HUDEP-2 (cell line): ENCODE measurements around the gene MYDGF.
A peak's percentile ranks its signal among the peaks of the same experiment; 100 is the strongest.

Experiments
- DNase-seq, 76 experiments: peaks; one replicate each; lab custom pipeline; 2025; ENCODE audit not compliant: unreplicated experiment in 76 of 76; lab: John Stamatoyannopoulos, UW

The MYDGF gene

DNA sequence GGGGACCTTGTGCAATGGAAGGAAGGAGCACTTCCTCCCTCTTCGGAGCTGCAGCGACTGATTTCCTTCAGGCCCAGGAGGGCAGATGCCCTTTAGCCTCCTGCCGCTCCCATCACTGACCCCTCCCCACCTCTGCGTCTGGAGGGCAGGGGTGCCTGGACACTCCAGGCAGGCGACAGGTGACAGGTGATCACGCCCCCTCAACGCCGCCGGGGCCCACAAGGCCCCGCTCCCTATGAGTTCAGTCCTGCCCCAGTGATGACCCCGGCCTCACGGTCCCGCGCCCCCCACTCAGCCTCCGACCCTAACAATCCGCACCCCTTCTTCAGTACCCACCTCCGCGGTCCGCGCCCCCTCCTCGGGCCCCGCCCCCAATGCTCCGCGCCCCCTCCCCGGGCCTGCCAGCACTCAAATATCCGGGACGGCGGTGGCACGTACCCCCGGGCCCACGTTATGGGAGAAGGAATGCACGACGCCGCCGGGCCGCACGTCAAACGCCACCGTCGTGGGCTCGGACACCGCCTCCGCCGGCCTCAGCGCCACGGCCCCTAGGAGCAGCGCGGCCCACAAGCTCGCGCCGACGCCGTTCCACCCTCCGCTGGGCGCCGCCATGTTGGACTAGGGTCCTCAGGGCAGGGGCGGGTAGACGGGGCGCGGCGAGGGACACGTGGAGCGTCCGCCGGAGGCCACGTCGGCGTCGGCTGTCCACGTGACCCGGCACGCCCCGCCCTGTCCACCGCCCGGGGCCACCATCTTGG, at the start of gene MYDGF:
TSS of gene MYDGF (minus strand) at position 620 of the 758 bp plus-strand sequence. CDS start at position 612, 8 bp downstream.
- peak in 73 of 76 experiments; percentile 53 to 98 (median 91) for DNase-seq

DNA sequence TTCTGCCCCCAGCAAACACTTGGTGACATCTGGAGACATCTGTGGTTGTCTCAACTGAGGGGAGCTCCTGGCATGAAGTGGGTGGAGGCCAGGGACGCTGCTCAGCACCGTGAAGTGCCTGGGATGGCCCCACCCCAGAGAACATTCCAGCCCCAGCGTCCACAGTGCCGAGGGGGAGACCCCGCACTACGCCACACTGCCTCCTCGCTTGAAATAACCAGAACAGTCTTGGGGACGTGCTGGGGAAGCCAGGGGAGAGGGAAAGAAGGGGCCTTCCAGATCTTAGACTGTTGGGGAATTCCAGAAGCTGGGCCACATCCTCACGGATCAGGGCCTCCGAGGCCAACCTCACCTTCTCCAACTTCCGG, 49.3 kb upstream of the MYDGF start:
- DNase-seq = no peak

DNA sequence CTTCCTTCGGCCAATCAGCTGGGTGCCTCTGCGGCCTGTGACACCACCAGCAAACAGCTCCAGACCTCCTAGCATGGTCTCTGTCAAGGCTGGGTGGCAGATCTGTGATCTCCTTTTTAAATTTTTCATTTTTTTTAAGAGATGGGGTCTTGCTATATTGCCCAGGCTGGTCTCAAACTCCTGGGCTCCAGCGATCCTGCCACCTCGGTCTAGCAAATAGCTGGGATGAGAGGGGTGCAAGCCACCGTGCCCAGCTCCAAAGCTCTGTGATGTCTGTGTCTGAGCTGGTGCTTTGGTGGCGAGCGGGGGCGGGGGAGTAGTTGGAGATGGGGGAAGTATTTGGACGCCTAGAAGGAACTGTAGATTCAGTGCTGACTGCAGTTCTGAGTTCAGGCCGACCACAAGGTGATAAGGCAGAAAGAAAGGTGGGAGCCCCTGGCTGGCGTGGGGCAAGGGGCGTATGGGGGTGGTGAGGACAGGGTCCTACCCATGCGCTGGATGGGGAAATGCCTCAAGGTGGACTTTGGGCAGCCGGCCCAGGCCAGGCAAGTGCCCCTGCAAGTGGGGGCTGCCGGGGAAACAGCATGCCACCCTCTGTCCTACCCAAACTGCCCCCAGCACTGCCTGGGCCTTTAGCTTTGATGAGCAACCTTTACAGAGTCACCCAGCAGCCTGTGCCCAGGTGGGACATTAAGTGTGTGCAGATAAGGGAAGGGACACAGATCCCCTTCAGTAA, 48.0 kb upstream of the MYDGF start:
- no peak for DNase-seq

DNA sequence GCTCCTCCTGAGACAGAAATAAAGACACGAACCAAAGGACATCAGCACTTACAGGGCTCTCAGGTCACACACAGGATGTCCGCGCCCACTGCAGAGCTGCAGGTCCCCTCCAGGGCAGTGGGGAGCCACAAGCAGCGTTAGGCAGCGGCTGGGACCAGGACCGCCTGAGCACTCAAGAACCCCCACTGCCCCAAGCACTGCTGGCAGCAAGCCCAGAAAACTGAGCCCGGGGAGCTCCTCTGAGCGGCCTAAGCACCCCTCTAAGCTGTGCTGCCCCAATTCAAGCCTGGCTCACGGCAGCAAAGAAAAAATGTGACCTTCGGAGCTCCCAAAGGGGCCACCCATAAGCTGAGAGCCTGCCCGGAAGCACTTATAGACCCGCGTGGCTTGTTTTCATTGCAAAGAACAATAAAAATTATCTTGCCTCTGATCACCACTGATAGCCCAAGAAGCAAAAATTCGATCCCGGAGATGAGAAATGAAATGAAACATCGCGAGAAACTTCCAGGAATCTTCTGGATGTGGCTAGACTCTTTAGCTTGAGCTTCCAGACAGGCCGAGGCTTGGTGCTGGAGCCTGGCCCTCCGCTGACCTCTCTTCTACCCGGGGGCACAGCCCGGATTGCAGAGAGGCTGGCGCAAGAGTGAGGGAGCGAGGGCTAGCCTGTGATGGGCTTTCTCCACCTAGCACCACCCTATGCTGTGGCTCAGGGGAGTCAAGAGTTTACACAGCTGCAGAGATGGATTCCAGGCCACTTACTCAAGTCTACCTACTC, 47.2 kb upstream of the MYDGF start:
- DNase-seq = no peak

DNA sequence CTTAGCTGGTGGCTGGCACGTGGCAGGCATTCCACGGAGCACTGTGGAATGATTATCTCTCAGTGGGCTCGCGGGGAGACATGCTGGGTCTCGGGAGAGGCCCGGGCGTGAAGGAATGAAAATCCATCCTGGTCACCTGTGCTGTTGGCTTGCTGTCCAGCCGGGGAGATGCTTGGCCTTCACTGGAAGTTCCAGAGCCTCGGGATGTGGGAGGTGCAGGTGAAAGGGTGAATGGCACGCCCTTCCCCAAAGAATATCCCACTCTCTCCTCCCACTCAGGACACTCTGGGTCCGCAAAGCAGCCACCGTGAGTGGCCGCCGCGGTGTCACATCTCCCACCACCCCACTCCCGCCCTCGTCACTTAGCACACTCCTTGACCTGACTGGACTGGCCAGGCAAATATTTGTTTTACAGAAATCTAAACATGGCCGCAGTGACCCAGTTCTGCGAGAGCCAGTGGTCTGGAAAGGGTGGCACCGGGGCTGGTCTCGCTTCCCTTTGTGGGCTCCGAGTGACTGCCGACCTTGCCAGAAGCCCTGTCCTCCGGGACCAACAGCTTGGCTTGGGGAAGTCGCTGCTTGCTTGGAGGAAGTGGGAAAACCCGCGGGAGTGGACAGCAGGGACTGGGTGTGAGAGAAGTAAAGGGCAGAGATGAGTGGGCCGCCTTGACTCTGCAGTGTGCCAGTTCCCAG, 45.5 kb upstream of the MYDGF start:
- no peak for DNase-seq

DNA sequence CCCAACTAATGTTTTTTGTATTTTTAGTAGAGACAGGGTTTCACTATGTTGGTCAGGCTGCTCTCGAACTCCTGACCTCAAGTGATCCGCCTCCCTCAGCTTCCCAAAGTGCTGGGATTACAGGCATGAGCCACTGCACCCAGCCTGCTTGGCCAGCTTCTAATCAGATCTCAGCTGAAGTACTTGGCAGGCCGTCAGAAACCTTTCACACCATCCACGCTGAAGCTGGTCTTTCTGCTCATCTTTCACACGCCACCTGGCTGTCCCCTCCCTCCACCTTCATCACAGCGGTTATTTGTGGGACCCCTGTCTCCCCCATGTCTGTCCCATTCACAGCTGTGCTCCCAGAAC, 45.0 kb upstream of the MYDGF start:
- peak in 7 of 76 experiments; percentile 9 to 23 (median 20) for DNase-seq

DNA sequence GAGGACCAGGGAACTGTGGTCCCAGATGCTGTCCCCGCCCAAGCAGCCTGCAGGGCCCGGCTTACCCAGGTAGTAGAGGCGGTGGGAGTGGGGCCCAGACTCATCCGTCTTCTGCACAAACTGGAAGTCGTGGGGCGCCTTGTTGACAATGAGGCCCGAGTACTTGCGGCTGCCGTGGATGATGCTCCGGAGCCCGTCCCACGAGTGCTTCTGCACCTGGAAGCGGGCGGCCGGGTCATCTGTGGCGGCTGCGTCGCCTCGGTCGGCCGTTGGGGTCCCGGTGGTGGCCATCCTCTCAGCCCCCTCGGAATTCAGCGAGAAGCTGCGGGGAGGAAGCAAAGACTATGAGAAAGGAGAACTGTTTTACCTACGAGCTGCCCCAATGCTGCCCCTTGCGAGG, 43.9 kb upstream of the MYDGF start:
- no peak for DNase-seq

DNA sequence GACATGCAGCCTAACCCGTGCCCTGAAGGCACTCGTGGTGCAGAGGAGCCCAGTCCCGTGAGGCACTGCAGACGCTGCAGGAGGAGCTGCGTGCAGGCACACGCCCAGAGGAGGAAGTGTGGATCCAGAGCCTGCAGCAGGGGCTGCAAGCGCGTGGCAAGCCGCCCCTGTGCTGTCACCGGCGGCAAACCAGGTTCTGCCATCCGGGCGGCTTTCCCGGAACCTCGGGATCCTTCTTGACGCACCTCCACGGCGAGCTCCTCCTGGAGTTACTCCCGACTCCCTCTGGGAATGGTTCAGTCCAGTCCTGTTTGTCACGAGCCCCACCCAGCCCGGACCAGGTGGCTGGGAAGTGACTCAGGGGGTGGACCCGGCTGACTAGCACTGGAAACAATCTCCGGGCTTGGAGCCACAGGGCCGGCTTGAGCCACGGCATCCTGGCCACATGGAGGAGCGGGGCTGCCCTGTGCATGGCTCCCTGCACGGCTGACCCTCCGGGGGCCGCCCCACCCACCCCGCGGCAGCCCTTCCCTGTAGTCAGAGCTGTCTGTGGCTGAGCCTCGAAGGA, 43.3 kb upstream of the MYDGF start:
- DNase-seq = no peak

DNA sequence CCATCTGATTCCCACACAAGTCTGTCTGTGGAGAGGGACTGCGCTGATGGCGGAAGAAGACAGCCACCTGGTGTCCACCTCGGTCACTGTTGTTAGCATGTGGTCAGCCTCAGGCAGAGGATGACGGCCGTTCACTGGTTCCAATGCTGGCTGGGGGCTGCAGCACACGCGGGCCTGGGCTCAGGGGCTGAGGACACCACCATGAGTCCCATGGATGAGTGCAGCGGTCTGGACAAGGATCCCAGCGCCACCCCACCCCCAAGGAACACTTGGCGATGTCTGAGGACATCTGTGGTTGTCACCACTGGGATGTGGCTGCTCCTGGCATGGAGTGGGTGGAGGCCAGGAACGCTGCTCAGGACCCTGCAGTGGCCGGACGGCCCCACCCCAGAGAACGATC, 42.6 kb upstream of the MYDGF start:
- no peak for DNase-seq

DNA sequence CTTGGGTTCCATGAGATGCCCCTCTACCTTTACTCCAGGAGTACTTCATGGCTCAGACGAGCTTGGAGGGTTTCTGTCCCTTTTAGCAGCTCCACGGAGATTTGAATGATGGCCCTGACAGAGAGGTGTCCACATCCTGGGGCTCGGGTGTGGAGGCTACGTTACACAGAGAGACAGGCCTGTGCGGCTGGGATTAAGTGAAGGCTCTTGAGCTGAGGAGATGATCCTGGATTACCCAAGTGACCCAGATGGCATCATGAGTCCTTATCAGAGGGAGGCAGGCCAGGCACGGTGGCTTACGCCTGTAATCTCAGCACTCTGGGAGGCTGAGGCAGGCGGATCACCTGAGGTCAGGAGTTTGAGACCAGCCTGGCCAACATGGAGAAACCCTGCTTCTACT, 41.1 kb upstream of the MYDGF start:
- DNase-seq = peak in 3 of 76 experiments; percentile 7 to 18 (median 8)

DNA sequence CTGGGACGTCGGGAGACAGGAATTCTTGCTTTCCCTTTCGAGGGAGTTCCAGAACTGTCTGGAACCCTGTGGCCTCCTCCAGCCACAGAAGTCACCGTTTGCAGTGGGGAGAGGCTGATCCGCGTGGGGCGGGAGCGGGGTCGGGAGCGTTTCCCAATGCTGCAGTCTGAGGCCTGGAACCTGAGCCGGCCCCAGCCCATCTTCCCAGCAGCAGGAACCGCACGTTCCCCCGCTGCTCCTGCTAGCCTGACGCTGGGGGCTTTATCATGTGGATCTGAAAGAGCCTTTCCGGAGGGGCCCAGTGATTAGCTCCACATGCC, 40.1 kb upstream of the MYDGF start:
- no peak for DNase-seq

DNA sequence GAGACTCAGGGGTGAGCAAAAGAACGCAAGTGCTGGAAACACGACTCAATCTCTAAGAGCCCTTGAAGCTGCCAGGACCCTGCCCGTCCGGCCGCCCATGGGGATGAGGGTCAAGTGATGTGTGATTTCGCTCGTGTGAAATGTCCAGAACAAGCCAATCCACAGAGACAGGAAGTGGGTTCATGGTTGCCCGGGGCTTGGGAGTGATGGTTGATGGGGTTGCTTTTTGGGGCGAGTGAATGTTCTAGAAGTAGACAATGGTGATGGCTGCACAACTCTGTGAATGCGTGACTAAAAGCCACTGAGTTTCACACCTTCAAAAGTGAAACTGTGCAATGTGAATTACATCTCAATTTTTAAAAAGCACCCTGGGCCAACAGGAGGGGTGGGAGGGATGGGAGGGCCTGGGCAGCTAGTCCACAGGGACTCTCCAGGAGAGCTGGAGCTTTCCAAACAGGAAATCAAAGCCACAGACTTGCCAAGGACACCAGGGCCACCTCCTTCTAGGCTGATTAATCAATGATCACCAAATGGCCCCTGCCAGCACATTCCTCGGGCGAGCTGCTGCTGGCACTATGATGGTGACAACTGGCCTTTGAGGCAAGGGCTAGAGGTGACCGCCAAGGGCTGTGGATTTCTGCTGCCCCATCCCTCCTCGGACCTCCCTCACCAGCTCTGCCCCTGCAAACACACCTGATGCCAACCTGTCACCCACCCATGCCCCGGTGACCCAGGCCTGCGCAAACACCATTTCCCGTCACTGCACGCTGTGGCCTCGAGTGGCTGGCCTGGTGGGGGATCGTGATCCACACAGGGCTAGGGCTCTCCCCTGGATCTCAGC, 39.5 kb upstream of the MYDGF start:
- DNase-seq = no peak

DNA sequence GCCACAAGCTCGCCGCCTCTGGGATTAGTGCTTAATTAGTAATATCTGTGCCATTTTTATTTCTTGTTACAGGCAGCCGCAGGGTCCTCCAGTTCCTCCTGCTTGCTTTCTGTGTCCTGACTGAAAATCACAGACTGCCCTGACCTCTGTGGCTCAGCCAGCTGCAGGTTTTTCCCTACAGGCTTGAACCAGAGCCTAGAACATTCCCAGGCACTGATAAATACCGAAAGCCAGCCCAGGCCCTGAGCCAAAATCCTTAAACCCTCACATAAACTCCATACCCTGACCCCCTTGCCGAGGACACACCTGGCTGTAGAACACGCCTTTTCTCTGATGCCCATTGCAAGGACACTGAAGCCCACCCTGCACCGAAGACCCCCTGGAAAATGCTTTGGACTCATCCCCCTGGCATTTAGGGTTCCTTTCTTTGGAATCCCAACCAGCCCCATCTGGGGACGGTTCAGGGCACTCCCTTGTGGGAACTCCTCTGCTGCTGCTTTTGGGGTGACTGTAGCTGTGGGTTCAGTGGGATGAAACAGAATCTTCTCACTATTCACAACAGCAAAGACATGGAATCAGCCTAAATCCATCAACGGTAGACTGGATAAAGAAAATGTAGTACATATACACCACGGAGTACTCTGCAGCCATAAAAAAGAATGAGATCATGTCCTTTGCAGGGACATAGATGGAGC, 38.0 kb upstream of the MYDGF start:
- no peak for DNase-seq

DNA sequence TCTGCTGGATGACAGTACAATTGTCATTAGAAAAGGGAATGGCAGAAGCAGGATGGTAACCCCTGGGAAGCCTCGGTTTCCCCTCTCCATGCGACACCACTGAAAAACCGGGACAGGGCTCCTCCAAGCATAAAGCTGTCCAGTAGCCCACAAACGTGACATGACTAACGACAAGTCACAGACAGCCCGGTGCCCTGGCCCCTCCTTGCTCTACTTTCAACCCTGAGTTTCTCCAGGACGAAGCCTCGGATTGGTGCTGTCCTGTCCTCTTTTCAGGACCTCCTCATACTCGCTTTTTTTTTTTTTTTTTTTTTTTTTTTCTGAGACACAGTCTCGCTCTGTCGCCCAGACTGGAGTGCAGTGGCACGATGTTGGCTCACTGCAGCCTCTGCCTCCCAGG, 37.2 kb upstream of the MYDGF start:
- no peak for DNase-seq

DNA sequence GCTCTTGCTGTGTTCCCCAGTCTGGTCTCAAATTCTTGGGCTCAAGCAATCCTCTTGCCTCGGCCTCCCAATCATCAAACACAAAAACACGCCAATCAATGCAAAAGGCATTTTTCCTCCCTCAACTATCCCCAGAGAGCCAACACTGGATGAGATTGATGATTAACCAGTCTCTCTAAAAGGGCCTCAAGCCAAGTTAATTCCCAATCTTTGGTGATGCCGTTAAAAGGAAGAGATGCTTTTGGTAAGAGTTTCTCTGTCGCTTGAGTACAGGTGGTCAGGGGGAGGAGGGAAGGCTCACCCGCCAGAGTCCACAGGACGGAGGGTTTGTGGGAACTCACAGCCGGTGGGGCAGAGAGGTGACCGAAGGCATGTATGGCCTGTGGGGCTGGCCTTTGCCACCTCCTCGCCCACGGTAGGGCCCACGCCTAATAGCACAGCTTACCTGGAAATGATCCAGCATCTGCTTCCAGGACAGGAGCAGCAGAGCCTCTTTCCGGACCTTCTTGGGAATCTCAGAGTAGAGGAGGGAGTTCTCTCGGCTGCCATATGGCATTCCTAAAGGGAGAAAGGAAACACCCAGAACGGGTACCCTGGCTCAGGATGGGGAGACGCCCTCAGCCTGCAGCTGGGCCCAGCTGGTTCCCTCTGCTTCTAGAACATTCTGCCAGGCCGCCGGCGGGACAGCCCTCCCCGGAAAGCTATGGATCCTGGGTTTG, 35.4 kb upstream of the MYDGF start:
- DNase-seq = no peak

DNA sequence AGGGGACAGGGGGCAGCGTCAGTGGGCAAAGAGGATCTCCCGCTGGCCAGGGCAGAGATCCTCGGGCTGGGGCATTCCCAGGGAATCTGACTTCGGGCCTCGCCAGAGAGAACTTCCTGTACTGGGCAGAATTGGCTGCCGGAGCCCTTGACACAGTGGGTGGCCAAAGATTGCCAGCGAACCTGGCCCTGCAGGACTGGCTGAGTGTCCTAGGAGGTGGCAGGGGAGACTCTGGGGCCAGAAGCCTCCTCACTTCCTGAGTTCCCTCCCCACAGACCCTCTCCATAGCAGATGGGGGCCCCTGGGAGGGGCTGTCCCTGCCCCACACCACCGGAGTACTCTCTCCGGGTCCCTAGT, 34.2 kb upstream of the MYDGF start:
- no peak for DNase-seq

DNA sequence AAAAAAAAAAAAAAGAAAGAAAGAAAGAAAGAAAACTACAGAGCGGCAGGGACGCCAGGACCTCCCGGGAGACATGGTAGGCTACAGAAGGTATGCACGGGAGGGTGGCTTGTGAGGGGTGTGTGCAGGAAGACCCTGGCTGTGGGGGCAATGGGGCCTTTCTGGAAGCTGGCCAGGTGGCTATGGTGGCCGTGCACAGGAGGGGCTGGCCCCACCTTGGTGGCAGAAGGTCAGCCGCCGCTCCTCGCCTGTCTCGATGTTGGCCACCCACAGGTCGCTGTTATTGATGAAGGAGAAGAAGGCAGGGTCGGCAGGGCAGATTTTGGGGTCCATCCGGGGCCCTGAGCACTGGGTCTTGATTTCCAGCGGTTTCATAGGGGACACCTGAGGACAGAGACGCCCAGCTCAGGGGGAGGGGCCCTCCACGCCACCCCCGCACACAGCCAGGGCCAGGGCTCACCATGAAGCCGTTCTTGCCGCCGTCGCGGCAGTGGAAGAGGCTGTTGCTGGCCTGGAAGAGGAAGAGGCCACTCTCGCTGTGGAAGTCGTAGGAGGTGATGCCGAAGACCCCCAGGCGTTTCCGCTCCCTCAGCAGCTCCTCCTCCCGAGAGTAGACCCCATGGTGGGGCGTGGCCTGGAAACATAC, 33.7 kb upstream of the MYDGF start:
- DNase-seq = no peak

DNA sequence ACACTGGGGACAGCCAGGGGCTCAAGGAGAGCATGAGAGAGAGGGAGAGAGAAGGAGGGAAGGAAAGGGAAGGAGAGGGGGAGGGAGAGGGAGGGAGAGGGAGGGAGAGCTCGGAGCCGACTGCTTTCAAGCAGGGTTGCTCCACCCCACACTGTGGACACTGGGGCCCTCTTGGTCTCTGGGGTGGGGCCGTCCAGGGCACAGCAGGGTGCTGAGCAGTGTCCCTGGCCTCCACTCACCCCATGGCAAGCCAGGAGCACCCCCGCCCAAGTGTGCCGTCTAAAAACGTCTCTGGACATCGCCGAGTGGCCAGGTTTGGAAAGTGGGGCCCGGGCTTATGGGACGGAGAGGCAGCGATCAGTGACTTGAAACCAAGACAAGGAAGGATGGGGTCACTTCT, 32.6 kb upstream of the MYDGF start:
- DNase-seq = no peak
